ENCODE measurements around the gene HEATR5A. TPM values are rescaled to one million over a fixed set of nuclear protein-coding genes. Genes with fewer than 3 reads are reported as not detected.
"Not testable (repeated sequence)": the region's sequence is repeated elsewhere in the genome, so short reads cannot be mapped to it uniquely, and the experiment has no call there.

The HEATR5A gene
- total and polyA plus RNA-seq, 10 donors, result 4.4 to 52.2 (median 33.3) TPM

DNA sequence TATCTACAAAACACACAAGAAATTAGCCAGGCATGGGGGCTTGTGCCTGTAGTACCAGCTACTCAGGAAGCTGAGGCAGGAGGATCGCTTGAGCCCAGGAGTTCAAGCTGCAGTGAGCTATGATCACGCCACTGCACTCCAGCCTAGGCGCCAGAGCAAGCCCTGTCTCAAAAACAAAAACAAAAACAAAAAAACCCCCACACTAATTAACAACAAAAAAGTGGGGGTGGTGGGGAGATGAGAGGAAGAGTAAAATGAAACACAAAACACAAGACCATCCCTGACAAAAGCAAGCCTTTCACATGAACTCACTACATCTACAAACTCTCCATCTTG is 158.9 kb downstream of the HEATR5A start:
- Histone ChIP-seq H3K27me3 (replicated peaks in 1 of 7) (no peaks in the 10 kb centered on the region), H3K27ac (peak overlapping the region in 2 of 8 donors; percentile 2 to 17), H3K36me3 (no peaks in the 10 kb centered on the region), H3K9me3 (no peaks in the 10 kb centered on the region), H3K4me3 (no peak overlapping the region), H3K4me1 (peaks cover 0 to 15% (median 0%) of the 10 kb centered on the region in 6 donors)
- intact Hi-C loops (cut with DNase I; ENCODE audit: low total_unique reads), result no loop called here
- DNase-seq, result no peak
- 88 to 100% (median 92%) methylated on average over 3 of the region's 3 CpGs for WGBS, 5 donors
- TF ChIP-seq, protein P1, sequence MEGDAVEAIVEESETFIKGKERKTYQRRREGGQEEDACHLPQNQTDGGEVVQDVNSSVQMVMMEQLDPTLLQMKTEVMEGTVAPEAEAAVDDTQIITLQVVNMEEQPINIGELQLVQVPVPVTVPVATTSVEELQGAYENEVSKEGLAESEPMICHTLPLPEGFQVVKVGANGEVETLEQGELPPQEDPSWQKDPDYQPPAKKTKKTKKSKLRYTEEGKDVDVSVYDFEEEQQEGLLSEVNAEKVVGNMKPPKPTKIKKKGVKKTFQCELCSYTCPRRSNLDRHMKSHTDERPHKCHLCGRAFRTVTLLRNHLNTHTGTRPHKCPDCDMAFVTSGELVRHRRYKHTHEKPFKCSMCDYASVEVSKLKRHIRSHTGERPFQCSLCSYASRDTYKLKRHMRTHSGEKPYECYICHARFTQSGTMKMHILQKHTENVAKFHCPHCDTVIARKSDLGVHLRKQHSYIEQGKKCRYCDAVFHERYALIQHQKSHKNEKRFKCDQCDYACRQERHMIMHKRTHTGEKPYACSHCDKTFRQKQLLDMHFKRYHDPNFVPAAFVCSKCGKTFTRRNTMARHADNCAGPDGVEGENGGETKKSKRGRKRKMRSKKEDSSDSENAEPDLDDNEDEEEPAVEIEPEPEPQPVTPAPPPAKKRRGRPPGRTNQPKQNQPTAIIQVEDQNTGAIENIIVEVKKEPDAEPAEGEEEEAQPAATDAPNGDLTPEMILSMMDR (IDR thresholded peaks at IDR 0.05 in 8 of 11, conservative IDR thresholded peaks at IDR 0.05 in 3 of 11), result no peak
- no peak for TF ChIP-seq POLR2A (IDR thresholded peaks at IDR 0.05)
- TF ChIP-seq POLR2AphosphoS5 (IDR thresholded peaks at IDR 0.05), result no peak

DNA sequence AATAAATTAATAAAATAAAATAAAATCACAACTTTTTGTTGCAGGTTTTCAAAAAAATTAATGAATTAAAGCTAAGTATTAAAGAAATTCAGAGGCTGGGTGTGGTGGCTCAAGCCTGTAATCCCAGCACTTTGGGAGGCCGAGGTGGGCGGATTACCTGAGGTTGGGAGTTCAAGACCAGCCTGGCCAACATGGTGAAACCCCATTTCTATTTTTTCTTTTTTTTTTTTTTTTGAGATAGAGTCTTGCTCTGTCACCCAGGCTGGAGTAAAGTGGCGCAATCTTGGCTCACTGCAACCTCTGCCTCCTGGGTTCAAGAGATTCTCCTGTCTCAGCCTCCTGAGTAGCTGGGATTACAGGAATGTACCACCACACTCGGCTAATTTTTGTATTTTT is 161.3 kb downstream of the HEATR5A start:
- DNase-seq; H3K4me3 ChIP-seq; H3K9me3 ChIP-seq; H3K27me3 ChIP-seq (replicated peaks in 1 of 7); H3K27ac ChIP-seq; H3K36me3 ChIP-seq; intact Hi-C loops (cut with DNase I; ENCODE audit: low total_unique reads): not testable (repeated sequence)
- H3K4me1 ChIP-seq, result peaks cover 0 to 15% (median 0%) of the 10 kb centered on the region in 6 donors
- 87 to 98% (median 92%) methylated on average over 4 of the region's 4 CpGs for WGBS, 5 donors

DNA sequence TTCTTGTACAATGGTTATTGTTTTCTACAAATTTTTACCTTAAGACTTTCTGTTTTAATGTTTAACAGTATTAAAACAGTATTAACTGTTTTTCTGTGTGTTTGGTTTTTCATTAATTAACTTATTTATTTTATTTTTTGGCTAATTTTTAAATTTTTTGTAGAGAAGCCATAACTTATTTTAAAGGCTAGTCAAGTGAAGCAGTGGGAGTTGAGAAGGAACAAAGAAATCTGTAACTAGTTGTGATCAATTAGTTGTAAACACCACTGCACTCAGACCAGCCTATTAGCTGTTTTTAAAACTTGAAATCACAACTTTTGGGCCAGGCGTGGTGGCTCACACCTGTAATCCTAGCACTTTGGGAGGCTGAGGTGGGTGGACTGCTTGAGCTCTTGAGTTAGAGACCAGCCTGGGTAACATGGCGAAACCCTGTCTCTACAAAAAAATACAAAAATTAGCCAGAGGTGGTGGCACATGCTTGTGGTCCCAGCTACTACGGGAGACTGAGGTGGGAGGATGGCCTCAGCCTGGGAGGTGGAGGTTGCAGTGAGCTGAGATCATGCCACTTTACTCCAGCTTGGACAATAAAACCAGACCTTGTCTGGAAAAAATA is 161.8 kb downstream of the HEATR5A start:
- Histone ChIP-seq H3K27me3 (replicated peaks in 1 of 7) (no peaks in the 10 kb centered on the region), H3K4me1 (peaks cover 0 to 15% (median 0%) of the 10 kb centered on the region in 6 donors), H3K36me3 (no peaks in the 10 kb centered on the region), H3K4me3 (no peak overlapping the region), H3K9me3 (no peaks in the 10 kb centered on the region), H3K27ac (no peak overlapping the region)
- DNase-seq, result no peak
- TF ChIP-seq, protein P1 (IDR thresholded peaks at IDR 0.05 in 8 of 11, conservative IDR thresholded peaks at IDR 0.05 in 3 of 11), result no peak
- TF ChIP-seq POLR2A (IDR thresholded peaks at IDR 0.05) (no peak), POLR2AphosphoS5 (IDR thresholded peaks at IDR 0.05) (no peak)
- intact Hi-C loops (cut with DNase I; ENCODE audit: low total_unique reads), result no loop called here
- 91 to 99% (median 96%) methylated on average over 3 of the region's 3 CpGs for WGBS, 5 donors

DNA sequence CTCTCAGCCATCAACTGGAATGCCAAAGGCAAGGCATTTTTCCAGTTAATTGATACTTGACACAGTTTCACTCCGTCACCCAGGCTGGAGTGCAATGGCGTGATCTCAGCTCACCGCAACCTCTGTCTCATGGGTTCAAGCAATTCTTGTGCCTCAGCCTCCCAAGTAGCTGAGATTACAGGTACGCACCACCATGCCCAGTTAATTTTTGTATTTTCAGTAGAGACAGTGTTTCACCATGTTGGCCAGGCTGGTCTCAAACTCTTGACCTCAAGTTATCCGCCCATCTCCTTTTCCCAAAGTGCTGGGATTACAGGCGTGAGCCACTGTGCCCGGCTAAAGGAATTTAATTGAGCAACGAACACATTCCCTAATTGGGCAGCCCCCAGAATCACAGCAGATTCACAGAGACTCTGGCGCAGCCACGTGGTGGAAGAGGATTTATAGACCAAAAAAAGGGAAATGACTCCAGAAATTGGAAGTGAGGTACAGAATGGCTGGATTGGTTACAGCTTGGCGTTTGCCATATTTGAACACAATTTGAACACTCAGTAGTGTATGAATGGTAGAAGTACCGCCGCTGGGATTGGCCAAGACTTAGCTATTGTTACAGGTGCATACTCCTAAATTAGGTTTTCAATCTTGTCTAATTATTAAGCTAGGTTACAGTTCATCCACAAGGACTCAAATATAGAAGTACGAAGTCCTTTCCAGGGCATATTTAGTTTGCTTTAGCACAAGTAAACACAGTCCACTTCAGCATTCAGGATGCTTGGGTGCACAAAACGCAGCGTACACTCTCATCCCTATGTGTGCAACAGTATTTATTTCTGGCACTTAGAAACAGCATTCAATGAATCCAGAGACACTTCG is 162.6 kb downstream of the HEATR5A start:
- H3K9me3 ChIP-seq; H3K27ac ChIP-seq; H3K27me3 ChIP-seq (replicated peaks in 1 of 7); H3K36me3 ChIP-seq; DNase-seq; intact Hi-C loops (cut with DNase I; ENCODE audit: low total_unique reads); H3K4me3 ChIP-seq: not testable (repeated sequence)
- H3K4me1 ChIP-seq, result peaks cover 0 to 12% (median 0%) of the 10 kb centered on the region in 6 donors
- WGBS, 5 donors, result 87 to 93% (median 88%) methylated on average over 17 of the region's 17 CpGs

- intact Hi-C loops (cut with DNase I; ENCODE audit: low total_unique reads), result no loop called here
- Histone ChIP-seq H3K27me3 (replicated peaks in 1 of 7) (no peaks in the 10 kb centered on the region), H3K4me3 (no peak overlapping the region), H3K27ac (no peak overlapping the region), H3K4me1 (peaks cover 0 to 7% (median 0%) of the 10 kb centered on the region in 6 donors), H3K36me3 (no peaks in the 10 kb centered on the region), H3K9me3 (no peaks in the 10 kb centered on the region)
- DNase-seq, result no peak
- 94 to 100% (median 96%) methylated on average over 1 of the region's 1 CpG for WGBS, 5 donors
- TF ChIP-seq, protein P1 (IDR thresholded peaks at IDR 0.05 in 8 of 11, conservative IDR thresholded peaks at IDR 0.05 in 3 of 11), result no peak
- TF ChIP-seq POLR2A (IDR thresholded peaks at IDR 0.05), result no peak
- TF ChIP-seq POLR2AphosphoS5 (IDR thresholded peaks at IDR 0.05), result no peak
Observed at GRCh38 chr14:31257244-31257553, 163.2 kb downstream of the HEATR5A start.
